Choroid plexus epithelial cell (primary cell): ENCODE data around the gene MPP2.
A peak's percentile ranks its signal among the peaks of the same experiment; 100 is the strongest.
"Not testable (repeated sequence)": the region's sequence is repeated elsewhere in the genome, so short reads cannot be mapped to it uniquely, and the experiment has no call there.

Experiments
- DNase-seq: peaks from one replicate; pipeline ENCODE4 v3.0.0-alpha.2; 2010; ENCODE audit warnings: low read depth
- H3K4me3 ChIP-seq: 2 replicates; pipeline ENCODE4 v1.5.1; 2011; ENCODE audit warnings: low read depth, mild to moderate bottlenecking, control low read depth, low read length, moderate library complexity
- CTCF ChIP-seq: conservative IDR thresholded peaks from 2 replicates; pipeline ENCODE4 v1.5.1; 2011; ENCODE audit warnings: low read depth, mild to moderate bottlenecking, control low read depth, inconsistent platforms, low read length, moderate library complexity

The MPP2 gene

GRCh38 chr17:43874293-43874692, 33.0 kb downstream of the MPP2 start:
- no peak for TF ChIP-seq CTCF
- H3K4me3 ChIP-seq: no peak overlapping the region
- DNase-seq: no peak

- H3K4me3 ChIP-seq: no peak overlapping the region
- TF ChIP-seq CTCF: no peak
- DNase-seq: no peak
Measured at GRCh38 chr17:43873815-43874214, 33.5 kb downstream of the MPP2 start.

GRCh38 chr17:43873091-43873490, 34.2 kb downstream of the MPP2 start:
- no peak overlapping the region for H3K4me3 ChIP-seq
- no peak for DNase-seq
- peak; percentile 7 for TF ChIP-seq CTCF

DNA sequence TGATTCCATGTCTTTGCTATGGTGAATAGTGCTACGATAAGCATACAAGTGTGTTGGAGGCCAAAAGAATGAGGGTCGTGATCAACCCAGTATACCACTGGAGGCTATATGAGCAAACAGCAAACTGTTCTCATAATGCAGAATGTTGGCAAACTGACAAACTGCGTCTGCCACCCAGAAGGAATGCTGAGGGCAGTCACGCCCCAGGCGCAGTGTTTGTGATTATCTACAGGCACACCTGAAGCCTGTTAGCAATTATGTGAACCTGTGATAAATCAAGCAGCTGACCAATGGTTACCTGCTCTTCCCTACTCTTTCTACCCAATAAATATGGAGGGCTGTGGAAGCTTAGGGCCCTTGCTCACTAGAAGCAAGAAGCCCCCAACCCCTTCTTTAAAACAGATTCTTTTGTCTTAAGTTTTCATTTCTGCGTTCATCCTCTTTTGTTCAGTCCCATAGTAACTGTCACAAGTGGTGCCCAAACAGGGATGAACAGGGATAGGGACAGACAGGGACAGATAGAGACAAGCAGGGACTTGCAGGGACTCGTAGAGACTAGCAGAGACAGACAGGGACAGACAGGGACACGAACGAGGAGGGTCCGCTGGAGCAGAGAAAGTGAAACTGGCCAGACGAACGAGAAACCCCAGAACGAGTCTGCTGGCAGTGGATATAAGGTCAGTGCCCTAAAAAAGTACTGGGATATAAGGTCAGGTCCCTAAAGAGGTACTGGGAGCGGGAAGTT, 35.2 kb downstream of the MPP2 start:
- H3K4me3 ChIP-seq: no peak overlapping the region
- no peak for DNase-seq
- no peak for TF ChIP-seq CTCF

DNA sequence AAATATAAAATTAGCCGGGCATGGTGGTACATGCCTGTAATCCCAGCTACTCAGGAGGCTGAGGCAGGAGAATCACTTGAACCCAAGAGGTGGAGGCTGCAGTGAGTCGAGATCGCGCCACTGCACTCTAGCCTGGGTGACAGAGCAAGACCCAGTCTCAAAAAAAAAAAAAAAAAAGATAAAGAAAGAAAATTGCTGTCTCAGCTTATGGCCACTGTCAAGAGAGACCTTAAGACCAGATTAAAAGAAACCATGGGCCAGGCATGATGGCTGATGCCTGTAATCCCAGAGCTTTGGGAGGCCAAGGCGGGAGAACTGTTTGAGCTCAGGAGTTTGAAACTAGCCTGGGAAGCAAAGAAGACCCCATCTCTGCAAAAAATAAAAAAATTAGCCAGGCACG, 38.3 kb downstream of the MPP2 start:
- H3K4me3 ChIP-seq, DNase-seq: not testable (repeated sequence)

DNA sequence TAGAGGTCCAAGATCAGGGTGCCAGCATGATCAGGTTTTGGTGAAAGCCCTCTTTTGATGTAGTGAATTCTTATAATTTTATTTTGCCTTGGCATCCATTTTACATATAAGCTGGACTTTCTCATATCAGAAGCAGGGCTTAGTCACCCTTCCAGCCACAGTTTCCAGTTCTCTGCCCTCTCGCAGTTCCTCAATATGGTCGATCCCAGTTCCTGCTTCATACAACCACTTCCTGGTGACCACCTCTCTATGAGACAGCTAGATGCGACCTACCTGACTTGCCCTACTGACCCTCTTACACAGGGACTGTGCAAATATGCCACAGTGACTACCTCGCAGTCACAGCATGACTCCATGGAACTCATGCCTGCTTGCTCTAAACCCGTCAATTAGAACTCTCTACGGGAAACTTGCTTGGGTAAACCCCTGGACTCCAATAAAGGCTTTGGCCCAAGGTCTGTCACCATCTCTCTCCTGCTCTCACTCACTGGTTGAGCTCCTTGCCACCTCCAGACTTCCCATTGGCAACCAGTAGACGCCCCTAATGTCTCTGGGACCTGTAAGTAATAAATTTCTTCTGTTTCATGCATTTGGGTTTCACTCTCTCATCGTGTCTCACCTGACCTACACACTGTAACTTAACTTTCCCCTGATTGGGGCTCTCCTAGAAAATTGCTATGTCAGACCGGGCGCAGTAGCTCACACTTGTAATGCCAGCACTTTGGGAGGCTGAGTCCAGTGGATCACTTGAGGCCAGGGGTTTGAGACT, 38.9 kb downstream of the MPP2 start:
- no peak for DNase-seq
- no peak overlapping the region for H3K4me3 ChIP-seq
- TF ChIP-seq CTCF: no peak

DNA sequence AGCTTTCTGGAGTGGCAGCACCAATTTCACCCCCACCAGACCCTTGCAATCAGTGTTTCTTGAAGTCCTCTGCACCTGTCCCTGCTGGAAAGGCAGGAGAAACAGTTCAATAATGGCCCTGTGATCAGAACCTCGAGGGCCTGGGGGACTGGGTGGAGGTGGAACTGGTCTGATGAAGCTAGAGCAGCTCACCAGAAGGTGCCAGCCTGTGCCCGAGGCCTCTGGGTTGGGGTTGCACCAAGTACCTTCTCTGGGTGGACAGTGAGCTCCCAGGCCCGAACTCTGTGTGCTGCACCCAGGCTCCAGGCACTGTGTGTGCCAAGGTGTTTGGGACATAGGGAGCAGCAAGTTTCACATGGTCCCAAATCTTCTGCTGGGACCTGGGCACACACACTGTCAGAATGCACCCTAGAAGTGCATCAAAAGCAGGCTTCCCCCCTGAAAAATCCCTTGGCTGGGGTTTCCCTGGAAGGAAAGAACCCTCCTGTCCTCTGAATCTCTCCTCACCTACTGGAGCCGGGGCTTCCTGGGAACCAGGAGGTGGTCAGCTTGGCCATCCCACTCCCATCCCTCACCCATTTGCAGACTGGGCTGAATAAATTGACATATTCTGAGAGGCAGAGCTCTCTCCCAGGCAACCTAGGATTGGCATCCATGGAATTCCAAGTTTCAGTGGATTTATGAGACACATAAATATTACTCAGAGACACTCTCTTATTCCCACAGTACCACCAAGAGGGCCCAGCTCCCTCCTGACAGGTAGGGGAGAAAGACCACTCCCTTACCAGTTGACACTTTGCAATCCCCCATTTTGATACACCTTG, 43.0 kb downstream of the MPP2 start:
- DNase-seq: no peak
- TF ChIP-seq CTCF: no peak
- H3K4me3 ChIP-seq: no peak overlapping the region
